ENCODE data around the gene NDUFS2.

Gene NDUFS2

DNA sequence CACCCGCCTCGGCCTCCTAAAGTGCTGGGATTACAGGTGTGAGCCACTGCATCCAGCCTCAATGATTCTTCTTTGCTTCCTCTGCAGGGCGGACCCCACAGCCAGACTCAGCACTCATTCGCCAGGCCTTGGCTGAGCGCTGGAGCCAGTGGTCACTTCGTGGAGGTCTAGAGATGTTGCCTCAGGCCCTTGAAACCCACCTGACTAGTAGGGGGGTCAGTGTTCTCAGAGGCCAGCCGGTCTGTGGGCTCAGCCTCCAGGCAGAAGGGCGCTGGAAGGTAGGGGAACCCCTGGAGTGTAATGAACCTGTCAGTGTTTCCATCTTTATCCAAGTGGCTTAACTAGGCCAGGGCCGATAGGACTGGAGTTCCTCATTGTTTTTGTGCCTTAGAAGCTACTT is 33.3 kb upstream of the NDUFS2 start:
- TF ChIP-seq, protein P1, sequence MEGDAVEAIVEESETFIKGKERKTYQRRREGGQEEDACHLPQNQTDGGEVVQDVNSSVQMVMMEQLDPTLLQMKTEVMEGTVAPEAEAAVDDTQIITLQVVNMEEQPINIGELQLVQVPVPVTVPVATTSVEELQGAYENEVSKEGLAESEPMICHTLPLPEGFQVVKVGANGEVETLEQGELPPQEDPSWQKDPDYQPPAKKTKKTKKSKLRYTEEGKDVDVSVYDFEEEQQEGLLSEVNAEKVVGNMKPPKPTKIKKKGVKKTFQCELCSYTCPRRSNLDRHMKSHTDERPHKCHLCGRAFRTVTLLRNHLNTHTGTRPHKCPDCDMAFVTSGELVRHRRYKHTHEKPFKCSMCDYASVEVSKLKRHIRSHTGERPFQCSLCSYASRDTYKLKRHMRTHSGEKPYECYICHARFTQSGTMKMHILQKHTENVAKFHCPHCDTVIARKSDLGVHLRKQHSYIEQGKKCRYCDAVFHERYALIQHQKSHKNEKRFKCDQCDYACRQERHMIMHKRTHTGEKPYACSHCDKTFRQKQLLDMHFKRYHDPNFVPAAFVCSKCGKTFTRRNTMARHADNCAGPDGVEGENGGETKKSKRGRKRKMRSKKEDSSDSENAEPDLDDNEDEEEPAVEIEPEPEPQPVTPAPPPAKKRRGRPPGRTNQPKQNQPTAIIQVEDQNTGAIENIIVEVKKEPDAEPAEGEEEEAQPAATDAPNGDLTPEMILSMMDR (IDR thresholded peaks at IDR 0.05) = no peak
- Histone ChIP-seq H3K9me3 (no peaks in the 10 kb centered on the region), H3K27me3 (no peaks in the 10 kb centered on the region), H3K27ac (no peak overlapping the region), H3K36me3 (peaks cover 42% of the 10 kb centered on the region), H3K4me3 (ENCODE audit: low read depth in 1 of 2, low read length in 1 of 2) (no peak overlapping the region), H3K4me1 (ENCODE audit: control insufficient read depth in 1 of 2, insufficient read depth in 1 of 2, low read depth in 1 of 2, low read length in 1 of 2) (peaks cover 21 to 27% of the 10 kb centered on the region in 2 experiments)

DNA sequence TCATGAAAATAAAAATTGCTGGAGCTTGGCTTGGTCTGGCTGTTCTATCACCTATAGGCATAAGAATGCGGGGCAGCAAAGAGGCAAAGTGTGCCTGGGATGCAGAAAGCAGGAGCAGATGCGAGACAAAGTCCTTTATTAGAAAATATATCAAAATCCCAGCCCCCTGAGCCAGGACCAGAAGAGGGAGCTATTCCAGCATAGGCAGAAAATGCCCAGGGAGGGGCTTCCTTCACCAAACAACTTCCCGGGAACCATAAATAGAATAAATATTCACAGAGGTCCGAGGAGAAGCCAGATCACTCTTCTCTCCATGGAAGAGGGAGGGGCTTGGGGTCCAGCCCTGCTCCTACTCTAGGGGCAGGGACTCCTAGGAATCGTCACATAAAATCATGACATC is 31.0 kb upstream of the NDUFS2 start:
- peaks cover 12 to 13% of the 10 kb centered on the region in 2 experiments for H3K4me1 ChIP-seq (ENCODE audit: control insufficient read depth in 1 of 2, insufficient read depth in 1 of 2, low read depth in 1 of 2, low read length in 1 of 2)
- TF ChIP-seq, protein P1 (IDR thresholded peaks at IDR 0.05) = no peak
- no peaks in the 10 kb centered on the region for H3K27me3 ChIP-seq
- no peak overlapping the region for H3K4me3 ChIP-seq (ENCODE audit: low read depth in 1 of 2, low read length in 1 of 2)
- no peak overlapping the region for H3K27ac ChIP-seq
- H3K36me3 ChIP-seq = peaks cover 52% of the 10 kb centered on the region
- H3K9me3 ChIP-seq = no peaks in the 10 kb centered on the region

DNA sequence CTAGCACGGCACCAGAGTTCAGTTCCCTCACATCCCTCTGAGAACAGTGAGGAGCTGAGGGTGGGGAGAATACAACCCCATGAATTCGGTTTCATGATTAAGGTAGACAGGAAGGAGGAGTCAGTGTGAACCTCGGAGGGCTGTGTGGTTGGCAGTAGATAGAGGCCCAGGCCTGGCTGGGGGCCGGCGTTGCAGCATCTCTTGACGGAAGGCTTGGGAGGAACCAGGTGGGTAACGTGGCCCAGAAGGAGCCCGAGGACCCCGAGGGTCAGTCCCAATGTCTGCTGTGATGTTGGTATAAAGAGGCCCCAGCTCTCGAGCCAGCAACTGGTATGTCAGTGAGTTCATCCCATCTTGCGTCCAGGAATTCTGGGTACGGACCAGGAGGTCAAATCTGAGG is 30.5 kb upstream of the NDUFS2 start:
- H3K4me1 ChIP-seq (ENCODE audit: control insufficient read depth in 1 of 2, insufficient read depth in 1 of 2, low read depth in 1 of 2, low read length in 1 of 2) = peaks cover 13 to 14% of the 10 kb centered on the region in 2 experiments
- TF ChIP-seq, protein P1 (IDR thresholded peaks at IDR 0.05) = no peak
- no peak overlapping the region for H3K4me3 ChIP-seq (ENCODE audit: low read depth in 1 of 2, low read length in 1 of 2)
- H3K36me3 ChIP-seq = peaks cover 52% of the 10 kb centered on the region
- no peaks in the 10 kb centered on the region for H3K27me3 ChIP-seq
- H3K9me3 ChIP-seq = no peaks in the 10 kb centered on the region
- H3K27ac ChIP-seq = no peak overlapping the region

DNA sequence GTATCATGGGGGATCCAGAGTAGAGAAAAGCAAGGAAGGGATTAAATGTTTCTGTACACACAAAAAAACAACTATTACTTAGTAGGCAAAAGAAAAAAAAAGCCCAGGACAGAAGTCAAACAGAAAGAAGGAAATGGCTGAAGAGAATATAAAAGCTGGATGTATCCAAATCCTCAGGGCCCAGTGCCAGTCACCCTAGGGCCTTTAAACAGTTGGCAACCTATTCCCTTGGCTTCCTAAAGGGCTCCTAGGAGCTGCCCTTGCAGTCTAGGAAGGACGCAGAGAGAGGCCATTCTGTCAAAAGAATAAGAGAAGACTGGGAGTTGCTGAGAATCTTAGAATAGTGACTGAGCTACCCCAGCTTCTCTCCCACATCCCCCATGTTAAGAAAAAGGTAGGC is 29.8 kb upstream of the NDUFS2 start:
- Histone ChIP-seq H3K9me3 (no peaks in the 10 kb centered on the region), H3K36me3 (peaks cover 52% of the 10 kb centered on the region), H3K27me3 (no peaks in the 10 kb centered on the region), H3K27ac (no peak overlapping the region), H3K4me3 (ENCODE audit: low read depth in 1 of 2, low read length in 1 of 2) (no peak overlapping the region), H3K4me1 (ENCODE audit: control insufficient read depth in 1 of 2, insufficient read depth in 1 of 2, low read depth in 1 of 2, low read length in 1 of 2) (peaks cover 10 to 15% of the 10 kb centered on the region in 2 experiments)
- TF ChIP-seq, protein P1 (IDR thresholded peaks at IDR 0.05) = no peak

GRCh38 chr1:161172776-161173376 is 29.3 kb upstream of the NDUFS2 start:
- peaks cover 14 to 20% of the 10 kb centered on the region in 2 experiments for H3K4me1 ChIP-seq (ENCODE audit: control insufficient read depth in 1 of 2, insufficient read depth in 1 of 2, low read depth in 1 of 2, low read length in 1 of 2)
- TF ChIP-seq, protein P1 (IDR thresholded peaks at IDR 0.05) = no peak
- H3K27ac ChIP-seq = no peak overlapping the region
- H3K27me3 ChIP-seq = no peaks in the 10 kb centered on the region
- peaks cover 52% of the 10 kb centered on the region for H3K36me3 ChIP-seq
- no peak overlapping the region for H3K4me3 ChIP-seq (ENCODE audit: low read depth in 1 of 2, low read length in 1 of 2)
- no peaks in the 10 kb centered on the region for H3K9me3 ChIP-seq
